ENCODE measurements around the gene ASAP3. TPM values are rescaled to one million over a fixed set of nuclear protein-coding genes. Genes with fewer than 3 reads are reported as not detected.
"Not testable (repeated sequence)": the region's sequence is repeated elsewhere in the genome, so short reads cannot be mapped to it uniquely, and the experiment has no call there.

Gene ASAP3
- total and polyA plus RNA-seq, 2 experiments from 2014 or later: 28.0 to 98.2 TPM

DNA sequence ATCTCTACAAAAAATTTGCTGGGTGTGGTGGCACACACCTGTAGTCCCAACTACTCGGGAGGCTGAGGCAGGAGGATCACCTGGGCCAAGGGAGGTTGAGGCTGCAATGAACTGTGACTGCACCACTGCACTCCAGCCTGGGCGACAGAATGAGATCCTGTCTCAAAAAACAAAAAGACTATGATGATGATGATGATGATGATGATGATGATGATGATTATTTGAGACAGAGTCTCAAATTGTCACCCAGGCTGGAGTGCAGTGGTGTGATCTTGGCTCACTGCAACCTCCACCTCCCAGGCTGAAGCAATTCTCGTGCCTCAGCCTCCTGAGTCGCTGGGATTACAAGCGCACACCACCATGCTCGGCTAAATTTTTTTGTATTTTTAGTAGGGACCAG is 8.8 kb upstream of the ASAP3 start:
- H2AFZ ChIP-seq; H3K27me3 Mint-ChIP-seq (ENCODE audit: insufficient read depth, low read depth, poor library complexity); H3K79me2 ChIP-seq (replicated peaks; ENCODE audit: insufficient read depth); DNase-seq (ENCODE audit: low spot score); H3K27ac Mint-ChIP-seq; H3K9me2 ChIP-seq (ENCODE audit: insufficient read depth); H3K4me1 Mint-ChIP-seq; H3K4me2 ChIP-seq; H3K9me3 Mint-ChIP-seq; H3K36me3 ChIP-seq (ENCODE audit: insufficient read depth); H3F3A ChIP-seq (replicated peaks; ENCODE audit: low read depth); ATAC-seq; H4K20me1 ChIP-seq (replicated peaks; ENCODE audit: insufficient read depth); H3K27ac ChIP-seq (ENCODE audit: low read depth); H3K4me3 ChIP-seq; H3K36me3 Mint-ChIP-seq (ENCODE audit: low read depth); H3K4me3 Mint-ChIP-seq; H3K27me3 ChIP-seq (ENCODE audit: insufficient read depth); H3K4me1 ChIP-seq (ENCODE audit: insufficient read depth): not testable (repeated sequence)

DNA sequence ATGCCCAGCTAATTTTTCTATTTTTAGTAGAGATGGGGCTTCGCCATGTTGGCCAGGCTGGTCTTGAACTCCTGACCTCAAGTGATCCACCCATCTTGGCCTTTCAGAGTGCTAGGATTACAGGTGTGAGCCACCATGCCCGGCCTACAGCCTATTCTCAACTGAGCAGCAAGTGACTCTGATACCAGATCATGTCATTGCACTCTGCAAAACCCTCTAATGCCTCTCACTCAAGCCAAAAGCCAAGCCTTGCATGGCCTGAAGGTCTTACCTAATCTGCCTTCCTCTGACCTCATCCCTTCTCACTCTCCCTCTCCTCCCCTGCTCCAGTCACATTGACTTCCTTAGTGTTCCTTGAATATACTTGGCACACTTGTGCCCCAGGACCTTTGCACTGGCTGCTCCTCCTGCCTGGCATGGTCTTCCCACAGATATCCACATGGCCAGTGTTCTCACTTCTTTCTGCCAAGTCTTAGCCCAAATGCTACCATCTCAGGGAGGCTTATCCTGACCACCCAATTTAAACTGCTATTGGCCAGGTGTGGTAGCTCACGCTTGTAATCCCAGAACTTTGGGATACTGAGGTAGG is 8.2 kb upstream of the ASAP3 start:
- no peaks in the 10 kb centered on the region for H3K9me2 ChIP-seq (ENCODE audit: insufficient read depth)
- DNase-seq (ENCODE audit: low spot score) (no peak), ATAC-seq (no peak)
- H2AFZ ChIP-seq: no peak overlapping the region
- Mint-ChIP-seq H3K27ac (no peak overlapping the region), H3K9me3 (no peaks in the 10 kb centered on the region), H3K27me3 (ENCODE audit: insufficient read depth, low read depth, poor library complexity) (peaks cover 3% of the 10 kb centered on the region), H3K4me1 (no peaks in the 10 kb centered on the region), H3K4me3 (no peak overlapping the region), H3K36me3 (ENCODE audit: low read depth) (no peaks in the 10 kb centered on the region)
- H4K20me1 ChIP-seq (replicated peaks; ENCODE audit: insufficient read depth): no peaks in the 10 kb centered on the region
- no peaks in the 10 kb centered on the region for H3K27me3 ChIP-seq (ENCODE audit: insufficient read depth)
- no peak overlapping the region for H3K4me3 ChIP-seq
- H3K4me1 ChIP-seq (ENCODE audit: insufficient read depth): no peaks in the 10 kb centered on the region
- H3K36me3 ChIP-seq (ENCODE audit: insufficient read depth): no peaks in the 10 kb centered on the region; the same call in 1 of the 2 replicates
- H3F3A ChIP-seq (replicated peaks; ENCODE audit: low read depth): peaks cover 6% of the 10 kb centered on the region
- no peaks in the 10 kb centered on the region for H3K79me2 ChIP-seq (replicated peaks; ENCODE audit: insufficient read depth)
- H3K27ac ChIP-seq (ENCODE audit: low read depth): no peak overlapping the region
- no peak overlapping the region for H3K4me2 ChIP-seq
- TF ChIP-seq, protein P1, sequence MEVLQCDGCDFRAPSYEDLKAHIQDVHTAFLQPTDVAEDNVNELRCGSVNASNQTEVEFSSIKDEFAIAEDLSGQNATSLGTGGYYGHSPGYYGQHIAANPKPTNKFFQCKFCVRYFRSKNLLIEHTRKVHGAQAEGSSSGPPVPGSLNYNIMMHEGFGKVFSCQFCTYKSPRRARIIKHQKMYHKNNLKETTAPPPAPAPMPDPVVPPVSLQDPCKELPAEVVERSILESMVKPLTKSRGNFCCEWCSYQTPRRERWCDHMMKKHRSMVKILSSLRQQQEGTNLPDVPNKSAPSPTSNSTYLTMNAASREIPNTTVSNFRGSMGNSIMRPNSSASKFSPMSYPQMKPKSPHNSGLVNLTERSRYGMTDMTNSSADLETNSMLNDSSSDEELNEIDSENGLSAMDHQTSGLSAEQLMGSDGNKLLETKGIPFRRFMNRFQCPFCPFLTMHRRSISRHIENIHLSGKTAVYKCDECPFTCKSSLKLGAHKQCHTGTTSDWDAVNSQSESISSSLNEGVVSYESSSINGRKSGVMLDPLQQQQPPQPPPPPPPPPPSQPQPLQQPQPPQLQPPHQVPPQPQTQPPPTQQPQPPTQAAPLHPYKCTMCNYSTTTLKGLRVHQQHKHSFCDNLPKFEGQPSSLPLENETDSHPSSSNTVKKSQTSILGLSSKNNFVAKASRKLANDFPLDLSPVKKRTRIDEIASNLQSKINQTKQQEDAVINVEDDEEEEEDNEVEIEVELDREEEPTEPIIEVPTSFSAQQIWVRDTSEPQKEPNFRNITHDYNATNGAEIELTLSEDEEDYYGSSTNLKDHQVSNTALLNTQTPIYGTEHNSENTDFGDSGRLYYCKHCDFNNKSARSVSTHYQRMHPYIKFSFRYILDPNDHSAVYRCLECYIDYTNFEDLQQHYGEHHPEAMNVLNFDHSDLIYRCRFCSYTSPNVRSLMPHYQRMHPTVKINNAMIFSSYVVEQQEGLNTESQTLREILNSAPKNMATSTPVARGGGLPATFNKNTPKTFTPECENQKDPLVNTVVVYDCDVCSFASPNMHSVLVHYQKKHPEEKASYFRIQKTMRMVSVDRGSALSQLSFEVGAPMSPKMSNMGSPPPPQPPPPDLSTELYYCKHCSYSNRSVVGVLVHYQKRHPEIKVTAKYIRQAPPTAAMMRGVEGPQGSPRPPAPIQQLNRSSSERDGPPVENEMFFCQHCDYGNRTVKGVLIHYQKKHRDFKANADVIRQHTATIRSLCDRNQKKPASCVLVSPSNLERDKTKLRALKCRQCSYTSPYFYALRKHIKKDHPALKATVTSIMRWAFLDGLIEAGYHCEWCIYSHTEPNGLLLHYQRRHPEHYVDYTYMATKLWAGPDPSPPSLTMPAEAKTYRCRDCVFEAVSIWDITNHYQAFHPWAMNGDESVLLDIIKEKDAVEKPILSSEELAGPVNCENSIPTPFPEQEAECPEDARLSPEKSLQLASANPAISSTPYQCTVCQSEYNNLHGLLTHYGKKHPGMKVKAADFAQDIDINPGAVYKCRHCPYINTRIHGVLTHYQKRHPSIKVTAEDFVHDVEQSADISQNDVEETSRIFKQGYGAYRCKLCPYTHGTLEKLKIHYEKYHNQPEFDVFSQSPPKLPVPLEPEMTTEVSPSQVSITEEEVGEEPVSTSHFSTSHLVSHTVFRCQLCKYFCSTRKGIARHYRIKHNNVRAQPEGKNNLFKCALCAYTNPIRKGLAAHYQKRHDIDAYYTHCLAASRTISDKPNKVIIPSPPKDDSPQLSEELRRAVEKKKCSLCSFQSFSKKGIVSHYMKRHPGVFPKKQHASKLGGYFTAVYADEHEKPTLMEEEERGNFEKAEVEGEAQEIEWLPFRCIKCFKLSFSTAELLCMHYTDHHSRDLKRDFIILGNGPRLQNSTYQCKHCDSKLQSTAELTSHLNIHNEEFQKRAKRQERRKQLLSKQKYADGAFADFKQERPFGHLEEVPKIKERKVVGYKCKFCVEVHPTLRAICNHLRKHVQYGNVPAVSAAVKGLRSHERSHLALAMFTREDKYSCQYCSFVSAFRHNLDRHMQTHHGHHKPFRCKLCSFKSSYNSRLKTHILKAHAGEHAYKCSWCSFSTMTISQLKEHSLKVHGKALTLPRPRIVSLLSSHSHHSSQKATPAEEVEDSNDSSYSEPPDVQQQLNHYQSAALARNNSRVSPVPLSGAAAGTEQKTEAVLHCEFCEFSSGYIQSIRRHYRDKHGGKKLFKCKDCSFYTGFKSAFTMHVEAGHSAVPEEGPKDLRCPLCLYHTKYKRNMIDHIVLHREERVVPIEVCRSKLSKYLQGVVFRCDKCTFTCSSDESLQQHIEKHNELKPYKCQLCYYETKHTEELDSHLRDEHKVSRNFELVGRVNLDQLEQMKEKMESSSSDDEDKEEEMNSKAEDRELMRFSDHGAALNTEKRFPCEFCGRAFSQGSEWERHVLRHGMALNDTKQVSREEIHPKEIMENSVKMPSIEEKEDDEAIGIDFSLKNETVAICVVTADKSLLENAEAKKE (CRISPR knock-in tag; IDR thresholded peaks at IDR 0.05): no peak
- TF ChIP-seq ETS1 (IDR thresholded peaks at IDR 0.05) (no peak), EZH2 (IDR thresholded peaks at IDR 0.05; ENCODE audit: low read depth, unreplicated experiment) (no peak), EZH2phosphoT487 (IDR thresholded peaks at IDR 0.05; ENCODE audit: unreplicated experiment) (no peak), ZNF114 (CRISPR knock-in tag; IDR thresholded peaks at IDR 0.05) (no peak), CREB1 (CRISPR knock-in tag; IDR thresholded peaks at IDR 0.05; ENCODE audit: low read depth) (no peak), STAT1 (IDR thresholded peaks at IDR 0.05; ENCODE audit: unreplicated experiment) (no peak), JUNB (IDR thresholded peaks at IDR 0.05; ENCODE audit: unreplicated experiment) (no peak), ZNF331 (CRISPR knock-in tag; IDR thresholded peaks at IDR 0.05; ENCODE audit: low read depth) (no peak), POLR2AphosphoS5 (IDR thresholded peaks at IDR 0.05; ENCODE audit: low read depth) (no peak)
- TF ChIP-seq, protein P2, sequence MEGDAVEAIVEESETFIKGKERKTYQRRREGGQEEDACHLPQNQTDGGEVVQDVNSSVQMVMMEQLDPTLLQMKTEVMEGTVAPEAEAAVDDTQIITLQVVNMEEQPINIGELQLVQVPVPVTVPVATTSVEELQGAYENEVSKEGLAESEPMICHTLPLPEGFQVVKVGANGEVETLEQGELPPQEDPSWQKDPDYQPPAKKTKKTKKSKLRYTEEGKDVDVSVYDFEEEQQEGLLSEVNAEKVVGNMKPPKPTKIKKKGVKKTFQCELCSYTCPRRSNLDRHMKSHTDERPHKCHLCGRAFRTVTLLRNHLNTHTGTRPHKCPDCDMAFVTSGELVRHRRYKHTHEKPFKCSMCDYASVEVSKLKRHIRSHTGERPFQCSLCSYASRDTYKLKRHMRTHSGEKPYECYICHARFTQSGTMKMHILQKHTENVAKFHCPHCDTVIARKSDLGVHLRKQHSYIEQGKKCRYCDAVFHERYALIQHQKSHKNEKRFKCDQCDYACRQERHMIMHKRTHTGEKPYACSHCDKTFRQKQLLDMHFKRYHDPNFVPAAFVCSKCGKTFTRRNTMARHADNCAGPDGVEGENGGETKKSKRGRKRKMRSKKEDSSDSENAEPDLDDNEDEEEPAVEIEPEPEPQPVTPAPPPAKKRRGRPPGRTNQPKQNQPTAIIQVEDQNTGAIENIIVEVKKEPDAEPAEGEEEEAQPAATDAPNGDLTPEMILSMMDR (conservative IDR thresholded peaks at IDR 0.05; ENCODE audit: low read depth in 2 of 2): no peak
